Measurements from ENCODE around the gene MGLL.

DNA sequence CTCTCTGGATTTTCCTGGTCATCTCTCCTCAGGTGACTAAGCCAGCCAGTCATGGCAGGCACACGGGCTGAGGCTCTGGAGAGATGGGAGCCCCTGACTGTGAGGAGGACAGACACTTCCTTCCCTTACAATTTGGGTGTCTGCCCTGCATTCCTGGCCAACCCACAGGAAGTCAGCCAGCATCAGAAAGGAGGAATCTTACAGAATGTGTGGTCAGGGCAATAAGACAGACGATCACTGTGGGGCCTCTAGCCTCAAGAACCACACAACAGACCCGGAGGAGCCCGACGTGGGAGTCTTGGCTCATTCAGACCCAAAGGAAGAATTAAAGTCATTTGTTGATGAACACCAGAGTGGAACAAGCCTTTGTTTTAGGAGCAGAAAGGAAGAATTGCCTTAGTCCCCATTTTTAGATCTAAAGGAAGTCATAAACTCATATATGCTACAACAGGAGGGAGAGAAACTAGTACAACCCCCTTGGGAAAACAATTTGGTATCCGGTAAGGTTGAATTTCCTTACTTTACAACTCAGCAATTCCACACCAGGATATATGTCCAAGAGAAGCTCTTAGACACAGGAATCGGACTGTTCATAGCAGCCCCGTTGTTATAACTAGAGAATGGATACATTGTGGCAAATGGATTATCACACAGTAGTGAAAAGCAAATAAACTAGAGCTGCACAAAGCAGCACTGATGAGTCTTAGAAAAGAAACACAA lies 87.4 kb downstream of the MGLL start:
- TF ChIP-seq, protein P1, sequence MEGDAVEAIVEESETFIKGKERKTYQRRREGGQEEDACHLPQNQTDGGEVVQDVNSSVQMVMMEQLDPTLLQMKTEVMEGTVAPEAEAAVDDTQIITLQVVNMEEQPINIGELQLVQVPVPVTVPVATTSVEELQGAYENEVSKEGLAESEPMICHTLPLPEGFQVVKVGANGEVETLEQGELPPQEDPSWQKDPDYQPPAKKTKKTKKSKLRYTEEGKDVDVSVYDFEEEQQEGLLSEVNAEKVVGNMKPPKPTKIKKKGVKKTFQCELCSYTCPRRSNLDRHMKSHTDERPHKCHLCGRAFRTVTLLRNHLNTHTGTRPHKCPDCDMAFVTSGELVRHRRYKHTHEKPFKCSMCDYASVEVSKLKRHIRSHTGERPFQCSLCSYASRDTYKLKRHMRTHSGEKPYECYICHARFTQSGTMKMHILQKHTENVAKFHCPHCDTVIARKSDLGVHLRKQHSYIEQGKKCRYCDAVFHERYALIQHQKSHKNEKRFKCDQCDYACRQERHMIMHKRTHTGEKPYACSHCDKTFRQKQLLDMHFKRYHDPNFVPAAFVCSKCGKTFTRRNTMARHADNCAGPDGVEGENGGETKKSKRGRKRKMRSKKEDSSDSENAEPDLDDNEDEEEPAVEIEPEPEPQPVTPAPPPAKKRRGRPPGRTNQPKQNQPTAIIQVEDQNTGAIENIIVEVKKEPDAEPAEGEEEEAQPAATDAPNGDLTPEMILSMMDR (IDR thresholded peaks at IDR 0.05) = no peak
- no peak for TF ChIP-seq ZFX (IDR thresholded peaks at IDR 0.05; ENCODE audit: borderline replicate concordance)

Measured in 22Rv1 (cell line).